GM19455 (cell line): Measurements from ENCODE around the gene OXNAD1.
A peak's percentile ranks its signal among the peaks of the same experiment; 100 is the strongest.

Source experiments
- ATAC-seq: cut with Tn5 transposase; IDR thresholded peaks from one replicate; pipeline ENCODE4 v1.9.1; 2021; ENCODE audit not compliant: unreplicated experiment

Gene OXNAD1

DNA sequence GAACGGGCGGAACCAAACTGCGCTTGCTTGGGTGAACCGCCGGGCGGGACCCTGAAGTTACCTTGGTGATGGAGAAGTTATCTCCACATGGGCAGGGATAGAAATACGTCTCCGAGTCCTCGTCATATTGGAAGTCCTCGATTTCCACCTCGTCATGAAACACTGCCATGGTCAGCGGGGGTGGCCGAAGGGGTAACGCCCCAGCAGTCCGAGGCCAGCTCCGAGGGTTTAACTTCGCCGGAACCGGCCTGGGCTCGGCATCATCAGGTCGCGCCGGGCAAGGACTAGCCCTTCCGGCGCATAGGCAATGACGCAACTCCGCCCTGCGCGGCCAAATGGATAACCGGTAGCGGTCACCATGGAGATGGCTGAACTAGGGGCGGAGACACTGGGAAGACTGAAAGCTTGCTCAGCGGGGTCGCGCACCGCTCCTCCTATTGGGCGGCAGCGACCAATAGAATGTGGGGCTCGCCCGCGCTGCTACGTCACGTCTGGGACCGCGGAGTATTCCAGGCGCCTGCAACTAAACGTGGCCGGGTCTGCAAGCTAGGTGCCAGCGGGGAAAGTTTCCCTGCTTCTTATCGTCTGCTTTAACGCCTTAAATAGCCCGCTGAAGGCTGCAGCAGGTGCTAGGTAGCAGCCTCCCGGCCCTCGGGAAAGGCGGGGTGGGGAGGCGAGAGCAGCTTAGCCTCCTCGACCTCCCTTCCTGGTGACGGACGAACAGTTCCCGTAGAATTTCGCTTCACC lies at the start of gene OXNAD1, which contains the start of gene DPH3:
Gene OXNAD1, plus strand, starts transcription at position 505 of the 747 bp plus-strand sequence. CDS start 5,741 bp downstream, outside the sequence.
Gene DPH3, minus strand, starts transcription at position 236 of the 747 bp plus-strand sequence. Its CDS starts 67 bp downstream, at position 169.
- ATAC-seq = peak; percentile 98

- ATAC-seq = no peak
Measured at GRCh38 chr3:16216373-16216935, 48.6 kb upstream of the OXNAD1 start.

DNA sequence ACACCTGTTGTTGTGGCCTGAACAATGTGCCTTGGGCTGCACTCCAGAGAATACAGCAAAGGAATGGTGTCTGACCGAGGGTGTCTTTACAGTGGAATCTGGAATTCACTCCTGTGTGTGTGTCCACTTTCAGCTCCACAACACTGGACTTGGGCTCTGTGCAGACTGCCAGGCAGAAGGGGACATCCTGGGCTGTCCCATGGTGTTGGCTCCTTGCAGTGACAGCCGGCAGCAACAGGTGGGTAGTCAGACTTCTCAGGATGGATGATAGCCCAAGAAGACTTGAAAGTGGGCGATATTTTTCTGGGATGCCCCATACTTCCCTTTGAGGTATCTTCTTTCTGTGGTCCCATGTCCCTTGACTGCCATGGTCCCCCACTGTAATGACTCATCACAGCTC lies 45.2 kb upstream of the OXNAD1 start:
- ATAC-seq = no peak

DNA sequence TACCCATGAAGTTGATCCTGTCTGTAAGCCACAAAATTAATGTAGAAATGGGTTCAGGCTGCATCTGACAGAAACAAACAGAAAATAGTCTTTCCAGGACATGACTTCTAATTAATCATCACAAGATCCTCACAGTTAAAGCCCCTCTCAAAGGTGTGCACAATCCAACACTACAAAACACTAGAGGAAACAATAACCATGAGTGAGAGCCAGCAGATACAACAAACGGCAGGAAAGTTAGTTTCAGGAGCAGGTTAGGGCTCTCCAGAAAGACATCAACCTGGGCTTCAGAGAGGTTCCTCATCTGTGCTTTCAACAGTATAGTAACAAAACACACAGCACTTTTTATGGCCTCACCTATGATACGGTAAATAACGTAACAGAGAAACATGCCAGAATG lies 43.0 kb upstream of the OXNAD1 start:
- no peak for ATAC-seq

DNA sequence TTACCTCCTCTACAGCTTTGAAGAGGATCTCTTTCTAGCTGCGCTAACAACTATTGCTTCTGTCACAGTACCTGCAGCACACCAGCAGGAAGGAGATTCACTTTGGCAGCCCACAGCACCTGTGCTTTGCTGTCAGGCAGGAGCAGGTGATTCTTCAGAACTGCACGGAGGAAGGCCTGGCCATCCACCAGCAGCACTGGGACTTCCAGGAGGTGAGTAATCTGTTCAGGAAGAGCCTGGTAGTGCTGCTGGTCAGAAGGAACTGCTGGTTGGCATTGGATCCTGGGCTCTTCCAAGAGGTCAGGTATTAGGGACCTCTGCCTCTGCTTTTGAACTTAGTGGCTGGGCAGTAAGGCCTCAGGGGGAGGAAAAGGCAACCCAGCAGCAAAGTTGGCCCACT lies 42.5 kb upstream of the OXNAD1 start:
- no peak for ATAC-seq

GRCh38 chr3:16224325-16224724 lies 40.7 kb upstream of the OXNAD1 start:
- no peak for ATAC-seq

GRCh38 chr3:16227566-16227965 lies 37.4 kb upstream of the OXNAD1 start:
- ATAC-seq = no peak

- no peak for ATAC-seq
Measured at GRCh38 chr3:16229681-16230080, 35.3 kb upstream of the OXNAD1 start.

- no peak for ATAC-seq
Measured at GRCh38 chr3:16231983-16232382, 33.0 kb upstream of the OXNAD1 start.

DNA sequence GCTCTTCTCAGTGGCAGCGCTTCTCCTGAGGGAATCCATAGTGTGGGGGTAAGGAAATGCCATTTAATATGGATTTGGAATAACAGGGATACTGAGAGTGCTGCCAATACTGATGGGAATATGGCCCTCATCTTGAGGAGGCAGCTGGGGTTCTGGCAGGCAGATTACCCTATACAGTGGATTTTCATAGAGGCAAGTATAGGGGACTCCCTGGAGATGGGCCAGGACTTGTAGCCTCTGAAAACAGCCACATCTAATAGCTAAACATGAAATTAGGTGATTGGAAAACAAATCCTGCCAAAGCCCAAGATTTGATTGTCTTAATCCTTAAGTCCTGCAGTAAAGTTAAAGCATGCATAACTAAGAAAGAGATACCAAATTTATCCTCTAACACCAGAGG lies 31.2 kb upstream of the OXNAD1 start:
- ATAC-seq = no peak

DNA sequence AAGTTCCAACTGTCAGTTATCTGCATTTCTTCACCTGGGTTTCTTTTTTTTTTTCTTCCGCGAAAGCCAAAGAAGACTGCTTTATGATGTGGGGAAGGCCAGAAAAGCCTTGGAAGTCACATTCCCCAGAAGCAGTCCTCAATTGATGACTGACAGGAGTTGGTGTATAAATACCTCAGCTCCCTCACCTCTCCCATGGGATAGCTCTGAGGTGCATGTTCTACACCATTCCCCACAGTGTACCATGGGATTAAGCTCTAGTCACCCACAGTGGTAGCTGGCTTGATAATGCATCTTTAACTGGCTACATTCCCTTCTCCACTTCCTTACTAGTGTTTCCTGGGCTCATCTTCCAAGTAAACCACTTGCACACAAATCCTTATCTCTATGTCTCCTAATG lies 30.7 kb upstream of the OXNAD1 start:
- no peak for ATAC-seq

DNA sequence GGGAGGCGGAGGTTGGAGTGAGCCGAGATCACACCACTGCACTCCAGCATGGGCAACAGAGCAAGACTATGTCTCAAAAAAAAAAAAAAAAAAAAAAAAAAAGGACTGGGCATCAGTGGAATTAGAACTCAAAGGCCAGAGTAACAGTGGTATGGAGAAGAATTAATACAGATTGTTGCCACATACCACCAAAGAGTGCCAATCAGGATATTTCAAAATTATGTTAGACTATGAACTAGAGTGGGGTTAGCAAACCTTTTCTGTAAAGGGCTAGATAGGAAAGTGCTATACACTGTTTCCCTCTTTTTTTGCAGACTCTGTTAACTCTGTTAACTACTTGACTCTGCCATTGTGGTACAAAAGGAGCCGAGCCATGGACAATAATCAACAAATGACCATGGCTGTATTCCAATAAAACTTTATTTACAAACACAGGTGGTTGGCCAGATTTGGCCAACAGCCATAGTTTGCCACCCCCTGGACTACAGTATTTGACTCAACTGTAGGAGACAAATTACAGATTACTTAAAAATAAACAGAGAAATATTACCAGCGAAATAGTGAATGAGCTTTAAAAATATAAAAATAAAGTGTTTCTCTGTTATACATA lies 28.9 kb upstream of the OXNAD1 start:
- no peak for ATAC-seq

DNA sequence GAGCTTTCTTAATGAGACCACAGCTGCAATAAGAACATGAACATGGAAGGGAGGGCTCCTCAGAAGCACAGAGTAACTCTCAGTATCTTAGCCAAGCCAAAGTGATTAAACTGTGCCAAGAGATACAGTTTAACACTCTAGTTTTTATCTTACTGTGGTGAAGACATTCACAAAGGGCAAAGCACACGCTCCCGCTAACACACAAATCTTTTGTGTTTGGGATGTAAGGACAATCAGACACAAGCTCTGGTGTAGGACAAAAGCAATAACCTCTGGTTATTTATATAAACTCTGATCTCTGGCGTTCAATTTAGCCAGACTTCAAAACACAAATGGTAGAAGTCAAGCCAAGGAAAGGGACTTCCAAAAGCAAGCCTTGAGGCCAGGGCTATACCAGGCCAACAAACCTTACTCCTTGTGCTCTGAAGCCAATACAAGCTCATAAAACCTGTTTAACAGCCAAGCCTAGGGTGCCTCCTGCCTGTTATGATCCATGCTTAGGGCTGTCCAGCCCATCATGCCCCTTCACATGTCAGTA lies 28.1 kb upstream of the OXNAD1 start:
- no peak for ATAC-seq

DNA sequence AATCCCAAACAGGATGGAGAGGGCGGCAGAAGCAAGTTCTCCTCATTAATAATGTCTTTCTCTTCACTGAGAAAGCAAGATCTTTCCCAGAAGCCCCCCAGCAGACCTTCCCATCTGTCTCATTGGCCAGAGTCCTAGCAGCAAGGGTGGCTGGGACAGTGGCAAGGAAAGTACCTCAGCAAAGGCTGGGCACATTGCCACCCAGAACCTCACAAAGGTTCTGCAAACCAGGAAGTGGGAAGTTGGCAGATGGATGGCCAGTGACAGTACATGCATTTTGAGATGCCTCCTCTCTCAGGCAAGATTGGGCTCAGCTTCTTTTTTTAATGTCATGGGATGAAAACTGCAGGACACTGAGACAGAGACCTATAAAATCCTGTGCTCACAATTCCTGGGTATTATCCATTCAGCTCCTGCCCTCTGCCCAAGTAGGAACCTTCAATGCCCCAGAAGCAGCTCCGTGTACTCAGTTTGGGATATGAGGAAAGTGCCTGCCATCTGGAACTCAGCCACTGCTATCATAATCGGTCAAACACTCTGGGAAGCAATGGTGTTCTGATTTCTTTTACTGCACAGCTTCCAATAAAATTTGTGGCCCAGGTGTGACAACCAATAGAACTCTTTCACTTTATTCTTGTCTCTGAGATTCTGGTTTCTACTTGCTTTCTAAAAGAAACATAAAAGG lies 25.8 kb upstream of the OXNAD1 start:
- ATAC-seq = no peak

- no peak for ATAC-seq
Measured at GRCh38 chr3:16239780-16240179, 25.2 kb upstream of the OXNAD1 start.

DNA sequence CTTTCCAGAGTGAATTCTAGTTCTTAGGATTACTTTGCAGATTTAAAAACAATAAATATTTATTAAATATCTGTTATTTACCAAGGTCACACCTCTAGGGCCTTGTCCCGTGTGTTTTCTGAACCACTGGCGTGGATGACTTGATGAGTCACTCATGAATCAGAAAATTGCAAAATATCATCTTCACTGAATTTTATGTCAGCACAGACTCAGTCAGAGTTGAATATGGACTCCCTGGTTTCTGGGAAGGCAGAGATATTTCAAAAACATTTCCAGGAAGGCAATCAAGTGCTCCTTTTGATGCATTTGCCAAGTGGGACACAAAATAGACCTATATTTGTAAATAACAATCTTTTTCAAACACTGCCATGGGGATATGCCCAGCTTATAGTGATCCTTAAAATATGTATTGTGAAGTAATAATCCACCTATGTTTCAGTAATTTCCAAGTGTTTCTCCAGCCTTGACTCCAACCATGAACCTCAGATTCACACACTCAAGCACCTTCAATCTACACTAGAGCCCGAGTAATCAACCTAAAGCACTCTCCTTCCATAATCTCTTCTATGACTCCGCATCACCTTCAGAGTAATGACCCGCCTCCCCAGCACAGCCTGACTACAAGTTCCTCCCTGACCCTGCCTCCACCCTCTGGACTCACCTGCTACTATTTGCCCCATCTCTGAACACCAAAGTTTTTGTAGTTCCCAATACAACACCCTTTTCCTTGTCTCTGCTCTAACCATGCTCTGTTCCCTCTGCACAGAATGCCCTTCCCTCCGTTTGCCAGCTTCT lies 24.6 kb upstream of the OXNAD1 start:
- no peak for ATAC-seq

GRCh38 chr3:16241225-16241624 lies 23.8 kb upstream of the OXNAD1 start:
- ATAC-seq = no peak

DNA sequence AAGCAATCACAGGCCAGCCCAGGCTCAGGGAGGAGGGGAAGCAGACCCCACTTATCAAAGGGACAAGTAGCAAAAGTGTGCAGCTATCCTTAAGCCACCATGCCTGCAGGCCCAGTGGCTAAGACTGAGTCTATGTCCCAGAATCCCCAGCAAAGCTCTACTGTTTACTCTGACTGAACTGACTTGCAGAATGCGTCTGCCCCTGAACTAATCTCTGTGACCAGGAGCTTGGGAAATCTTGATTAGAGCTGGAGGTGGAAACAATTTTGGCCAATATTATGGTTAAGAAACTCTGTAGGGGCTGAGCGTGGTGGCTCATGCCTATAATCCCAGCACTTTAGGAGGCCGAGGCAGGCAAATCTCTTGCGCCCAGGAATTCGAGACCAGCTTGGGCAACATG lies 22.8 kb upstream of the OXNAD1 start:
- ATAC-seq = no peak

DNA sequence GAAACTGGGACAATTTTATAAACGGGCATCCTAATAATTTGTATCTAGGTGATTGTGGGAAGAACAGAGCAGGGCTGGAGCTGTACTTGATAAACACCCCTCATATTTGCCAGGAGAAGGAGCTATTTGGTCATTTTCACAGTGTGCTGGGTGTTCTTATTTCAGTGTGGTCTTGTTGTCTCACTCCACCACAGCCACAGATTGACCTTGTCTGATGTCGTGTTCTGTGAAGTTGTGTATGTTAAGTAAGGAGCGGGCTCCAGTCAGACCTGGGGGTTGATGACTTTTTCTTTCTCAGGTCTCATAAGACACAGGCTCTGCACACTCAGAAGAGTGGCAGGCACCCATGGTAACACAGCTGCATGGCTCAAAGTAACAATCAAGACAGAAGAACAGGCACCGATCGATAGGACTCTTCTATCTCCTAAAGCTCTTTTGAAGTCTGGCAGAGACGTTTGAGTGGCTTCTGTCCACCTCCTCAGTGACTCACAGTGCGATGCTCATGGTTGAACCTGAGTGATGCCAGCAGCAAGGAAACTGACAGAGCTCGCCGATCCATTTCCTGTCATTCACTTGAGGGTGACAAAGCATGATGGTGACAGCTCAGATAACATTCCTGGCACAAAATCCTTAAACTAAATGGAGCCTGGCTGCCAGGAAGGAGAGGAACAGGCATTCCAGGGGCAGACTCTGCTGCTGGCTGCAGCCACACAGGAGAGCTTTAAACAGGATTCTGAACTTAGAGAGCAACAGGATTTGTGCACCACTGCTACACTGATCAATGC lies 21.1 kb upstream of the OXNAD1 start:
- no peak for ATAC-seq

DNA sequence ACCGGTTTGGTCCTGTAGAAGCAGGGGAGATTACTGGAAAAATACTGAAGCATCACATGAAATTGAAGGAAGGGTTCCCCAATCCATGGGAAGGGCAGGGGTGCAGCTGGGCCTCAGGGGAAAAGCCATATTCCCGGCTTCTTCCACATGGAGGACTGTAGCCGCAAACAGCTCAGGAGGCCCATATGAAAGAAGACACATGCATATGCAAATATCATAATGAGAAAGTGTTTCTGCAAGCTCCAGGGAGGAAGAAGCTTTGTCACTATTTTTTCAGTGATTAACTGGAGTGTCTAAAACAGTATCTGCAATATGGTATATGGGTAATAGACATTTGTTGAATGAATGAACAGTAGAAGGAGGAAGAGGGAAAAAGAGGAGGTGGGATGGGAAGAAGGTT lies 19.4 kb upstream of the OXNAD1 start:
- no peak for ATAC-seq
